Measurements from ENCODE around the gene FAM78A.
"Not testable (repeated sequence)": the region's sequence is repeated elsewhere in the genome, so short reads cannot be mapped to it uniquely, and the experiment has no call there.

FAM78A gene

DNA sequence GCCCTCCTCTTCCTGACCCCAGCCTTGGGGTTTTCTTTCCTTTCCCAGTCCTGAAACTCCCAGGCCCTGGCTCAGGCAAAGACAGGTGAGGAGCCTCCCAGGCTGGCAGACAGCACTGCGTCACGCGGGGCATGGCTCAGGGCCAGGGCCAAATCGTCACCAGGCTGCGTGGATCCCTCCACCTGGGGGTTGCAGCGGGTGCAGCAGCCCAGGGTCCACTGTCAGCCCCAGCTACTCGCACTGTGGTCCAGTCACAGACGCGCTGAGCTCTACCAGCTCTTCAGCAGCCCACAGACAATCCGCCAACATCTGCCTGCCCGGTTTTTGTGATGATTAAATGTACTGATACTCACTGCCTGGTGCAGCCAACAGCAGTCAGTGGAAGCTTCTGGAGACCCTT, 12.1 kb downstream of the FAM78A start:
- DNase-seq (ENCODE audit: low spot score), result peak; percentile 5

DNA sequence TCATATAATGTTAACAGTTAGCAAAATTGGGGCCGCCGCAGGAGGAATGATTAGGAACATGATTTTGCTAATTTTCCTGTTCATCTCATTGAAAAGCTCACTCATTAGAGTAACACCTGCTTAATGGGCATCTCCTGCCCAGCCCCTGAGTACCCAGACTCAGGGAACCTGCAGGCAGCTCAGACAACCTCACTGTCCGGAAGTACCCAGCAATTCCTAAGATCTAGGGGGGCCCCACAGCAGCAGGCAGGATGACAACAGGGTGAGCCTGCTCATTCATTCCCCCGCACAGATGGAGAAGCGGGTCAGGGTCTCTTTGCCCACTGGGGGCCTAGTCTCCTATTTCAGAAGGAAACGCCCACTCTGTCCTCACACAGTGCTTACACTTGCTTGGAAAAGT, 12.6 kb downstream of the FAM78A start:
- no peak for DNase-seq (ENCODE audit: low spot score)

DNA sequence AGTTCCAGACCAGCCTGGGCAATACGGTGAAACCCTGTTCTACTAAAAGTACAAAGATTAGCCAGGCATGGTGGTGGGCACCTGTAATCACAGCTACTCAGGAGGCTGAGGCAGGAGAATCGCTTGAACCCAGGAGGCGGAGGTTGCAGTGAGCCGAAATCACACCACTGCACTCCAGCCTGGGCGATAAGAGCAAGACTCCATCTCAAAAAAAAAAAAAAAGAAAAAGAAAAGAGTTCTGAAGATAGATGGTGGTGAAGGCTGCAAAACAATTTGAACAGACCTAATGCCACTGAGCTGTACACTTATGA, 13.3 kb downstream of the FAM78A start:
- not testable (repeated sequence) for DNase-seq (ENCODE audit: low spot score)

DNA sequence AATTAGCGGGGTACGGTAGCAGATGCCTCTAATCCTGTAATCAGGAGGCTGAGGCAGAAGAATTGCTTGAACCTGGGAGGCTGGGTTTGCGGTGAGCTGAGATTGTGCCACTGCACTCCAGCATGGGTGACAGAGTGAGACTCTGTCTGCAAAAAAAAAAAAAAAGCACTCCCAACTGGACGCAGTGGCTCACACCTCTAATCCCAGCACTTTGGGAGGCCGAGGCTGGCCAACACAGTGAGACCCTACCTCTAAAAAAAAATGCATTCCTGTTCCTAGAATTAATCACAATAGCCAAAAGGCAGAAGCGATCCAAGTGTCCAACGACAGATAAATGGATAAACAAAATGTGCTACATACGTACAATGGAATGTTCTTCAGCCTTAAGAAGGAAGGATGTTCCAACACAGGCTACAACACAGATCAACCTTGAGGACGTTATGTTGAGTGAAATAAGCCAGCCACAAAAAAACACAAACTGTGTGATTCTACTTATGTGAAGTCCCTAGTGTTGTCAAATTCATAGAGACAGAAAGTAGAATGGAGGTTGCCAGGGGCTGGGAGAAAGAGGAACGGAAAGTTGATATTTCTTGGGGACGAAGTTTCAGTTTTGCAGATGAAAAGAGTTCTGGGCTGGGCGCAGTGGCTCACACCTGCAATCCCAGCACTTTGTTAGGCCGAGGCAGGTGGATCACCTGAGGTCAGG, 13.8 kb downstream of the FAM78A start:
- no peak for DNase-seq (ENCODE audit: low spot score)

DNA sequence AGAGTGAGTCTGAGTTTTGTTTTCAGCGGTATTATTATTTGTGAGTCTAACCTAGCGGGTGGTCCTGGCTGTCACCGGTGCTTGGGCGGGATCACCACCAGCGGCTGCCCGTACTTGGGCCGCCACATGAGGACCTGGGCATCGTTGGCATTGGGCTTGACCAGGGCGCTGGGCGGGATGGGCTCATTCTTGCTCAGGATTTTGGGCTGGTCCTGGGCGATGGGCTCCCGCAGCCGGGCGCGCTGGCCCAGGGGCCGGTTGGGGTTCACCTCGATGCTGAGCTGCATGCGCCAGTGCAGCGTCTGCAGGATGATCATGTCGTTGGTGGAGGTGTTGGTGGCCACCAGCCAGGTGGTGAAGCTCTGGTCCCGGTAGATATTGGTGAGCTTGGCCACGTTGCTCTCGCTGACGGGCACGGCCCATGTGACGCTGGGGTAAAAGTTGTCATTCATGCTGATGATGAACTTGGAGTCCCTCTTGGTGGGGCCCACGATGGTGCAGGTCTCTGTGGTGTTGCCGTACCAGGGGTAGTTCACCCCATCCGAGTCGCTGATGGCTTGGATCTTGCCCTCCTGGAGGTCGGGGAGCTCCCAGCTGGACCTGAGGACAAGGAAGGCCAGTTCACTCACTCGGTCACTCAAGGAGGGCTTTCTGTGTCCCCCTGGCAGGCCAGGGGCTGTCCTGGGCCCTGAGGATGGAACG, 15.4 kb downstream of the FAM78A start:
- no peak for DNase-seq (ENCODE audit: low spot score)

DNA sequence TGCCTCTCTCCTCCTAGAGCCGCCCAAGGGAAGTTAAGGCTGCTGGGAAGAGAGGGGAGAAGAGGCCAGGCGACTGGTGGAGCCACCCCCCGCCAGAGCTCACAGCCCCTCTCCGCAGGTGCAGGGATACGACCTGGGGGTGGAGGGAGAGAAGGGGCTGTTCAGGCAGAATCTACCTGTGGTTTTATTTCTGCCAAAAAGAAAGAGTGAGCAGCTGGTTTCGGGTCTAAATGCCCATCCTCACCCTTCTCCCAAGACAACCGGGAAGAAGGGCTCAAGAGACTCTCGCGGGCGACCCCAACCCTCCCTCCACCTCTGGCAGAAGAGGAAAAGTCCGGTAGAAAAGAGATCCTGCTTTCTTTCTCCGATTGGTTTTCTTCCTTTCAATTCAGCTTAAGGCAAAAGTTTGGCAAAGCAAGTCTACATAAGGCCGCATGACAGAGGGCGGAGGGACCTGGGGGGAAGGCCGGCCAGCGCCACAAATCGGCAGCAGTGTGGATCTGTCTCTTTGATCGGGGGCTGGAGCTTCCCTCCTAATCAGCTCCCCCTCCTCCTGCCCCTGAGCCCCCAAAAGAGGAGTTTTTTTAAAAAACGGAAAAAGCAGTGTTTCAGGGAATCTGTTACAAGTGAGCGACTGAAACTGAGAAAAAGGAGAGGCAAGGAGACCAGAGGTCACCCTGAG, 16.3 kb downstream of the FAM78A start:
- DNase-seq (ENCODE audit: low spot score), result no peak

DNA sequence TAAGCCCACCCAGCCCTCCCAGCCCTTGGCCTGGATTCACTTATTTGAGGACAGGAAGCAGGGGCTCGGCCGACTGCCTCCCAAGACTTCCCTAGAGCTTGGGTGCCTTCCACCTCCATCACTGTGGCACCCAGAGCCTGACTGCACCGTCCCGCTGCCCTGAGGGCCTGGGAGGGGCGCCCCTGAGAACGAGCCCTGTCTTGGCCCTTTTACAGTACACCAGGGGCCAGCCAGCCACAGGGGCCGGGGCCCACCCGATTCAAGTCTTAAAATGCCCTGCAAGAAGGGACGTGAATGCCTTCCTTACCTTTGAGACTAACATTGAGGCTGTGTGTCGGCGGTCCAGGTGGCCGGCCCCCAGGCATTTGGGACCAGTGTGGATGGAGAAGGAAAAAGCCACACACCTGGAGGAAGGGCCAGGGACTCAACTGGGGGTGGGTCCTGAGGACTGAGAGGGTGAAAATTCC, 16.8 kb downstream of the FAM78A start:
- no peak for DNase-seq (ENCODE audit: low spot score)

DNA sequence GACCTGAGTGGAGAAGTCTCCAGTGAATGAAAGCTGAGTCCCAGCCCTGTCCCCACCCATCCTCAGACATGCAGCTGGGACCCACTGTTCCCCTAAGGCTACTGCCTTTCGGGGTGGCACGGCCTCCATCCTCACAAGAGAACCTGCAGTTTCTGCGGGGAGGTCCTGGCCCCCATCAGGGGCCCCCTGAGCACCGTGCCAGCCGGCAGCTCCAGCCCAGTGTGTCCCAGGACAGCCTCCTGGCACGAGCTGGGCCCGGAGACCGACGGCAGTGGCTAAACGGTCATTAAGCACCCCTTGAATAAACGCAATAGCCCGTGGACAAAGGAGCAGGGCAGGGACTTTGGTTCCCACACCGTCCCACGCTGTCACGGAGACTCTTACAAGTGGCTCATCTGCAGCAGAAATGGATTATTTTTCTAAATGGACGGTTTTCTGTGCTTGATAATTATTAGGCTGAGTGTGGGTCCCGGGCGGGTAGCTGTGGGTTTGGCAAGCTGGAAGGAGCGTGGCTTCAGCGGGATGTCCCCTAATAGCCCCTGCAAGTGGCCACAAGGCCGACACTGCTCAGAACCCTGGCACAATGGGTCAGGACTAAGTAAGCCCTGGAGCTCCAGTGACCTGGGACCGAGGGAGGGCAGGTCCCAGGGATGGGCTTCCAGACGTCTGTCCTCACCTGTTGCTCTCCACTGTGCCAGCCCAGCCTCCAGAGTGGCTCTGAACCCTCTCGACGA, 17.4 kb downstream of the FAM78A start:
- DNase-seq (ENCODE audit: low spot score), result no peak

DNA sequence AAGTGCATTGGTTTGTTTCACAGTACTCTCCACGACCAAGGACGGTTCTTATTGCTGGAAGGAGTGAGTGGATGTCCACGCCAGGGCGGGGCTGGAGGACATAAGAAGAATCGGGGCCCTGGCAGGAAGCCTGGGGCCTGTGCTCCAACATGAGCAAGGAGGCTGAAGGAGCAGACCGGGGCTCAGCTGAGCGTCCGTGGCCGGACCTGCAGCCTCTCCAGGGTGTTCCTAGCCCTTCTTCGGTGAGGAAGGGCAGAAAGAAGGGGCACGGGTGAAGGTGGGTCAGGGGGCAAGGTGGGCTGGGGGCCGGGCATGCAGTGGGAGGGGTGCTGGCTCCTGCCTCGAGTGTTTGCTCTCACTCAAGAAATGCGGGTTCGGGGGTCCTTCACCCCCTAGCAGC, 18.1 kb downstream of the FAM78A start:
- DNase-seq (ENCODE audit: low spot score), result no peak

DNA sequence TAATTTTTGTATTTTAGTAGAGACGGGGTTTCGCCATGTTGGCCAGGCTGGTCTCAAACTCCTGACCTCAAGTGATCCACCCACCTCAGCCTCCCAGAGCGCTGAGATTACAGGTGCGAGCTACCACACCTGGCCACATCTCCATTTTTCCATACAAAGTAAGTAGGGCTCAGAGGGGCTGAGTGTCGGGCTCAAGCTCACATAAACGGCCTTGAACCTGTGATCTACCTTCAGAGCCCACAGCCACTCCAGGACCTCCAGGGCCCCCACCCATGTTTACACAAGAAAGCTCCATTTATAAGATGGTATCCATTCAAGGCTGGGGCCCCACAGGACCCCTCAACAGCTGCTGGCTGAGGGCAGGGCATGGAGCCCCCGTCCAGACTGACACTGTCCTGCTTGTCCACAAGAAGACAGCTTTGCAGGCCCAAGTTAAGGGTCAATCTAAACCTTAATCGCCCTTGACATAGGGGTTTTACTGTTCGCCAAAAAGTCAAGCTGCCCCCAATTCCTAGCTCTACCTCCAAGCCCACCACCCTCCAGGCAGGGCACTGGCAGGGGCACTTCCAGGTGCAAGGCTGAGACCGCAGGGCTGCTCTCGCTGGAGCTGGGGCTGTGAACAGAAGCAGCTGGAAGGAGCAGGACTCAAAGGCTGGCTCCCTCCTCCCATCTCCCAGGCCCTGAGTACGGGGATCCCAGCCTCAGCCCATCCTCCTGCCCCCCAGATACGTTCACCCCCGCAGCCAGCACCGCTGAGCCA, 18.9 kb downstream of the FAM78A start:
- no peak for DNase-seq (ENCODE audit: low spot score)

DNA sequence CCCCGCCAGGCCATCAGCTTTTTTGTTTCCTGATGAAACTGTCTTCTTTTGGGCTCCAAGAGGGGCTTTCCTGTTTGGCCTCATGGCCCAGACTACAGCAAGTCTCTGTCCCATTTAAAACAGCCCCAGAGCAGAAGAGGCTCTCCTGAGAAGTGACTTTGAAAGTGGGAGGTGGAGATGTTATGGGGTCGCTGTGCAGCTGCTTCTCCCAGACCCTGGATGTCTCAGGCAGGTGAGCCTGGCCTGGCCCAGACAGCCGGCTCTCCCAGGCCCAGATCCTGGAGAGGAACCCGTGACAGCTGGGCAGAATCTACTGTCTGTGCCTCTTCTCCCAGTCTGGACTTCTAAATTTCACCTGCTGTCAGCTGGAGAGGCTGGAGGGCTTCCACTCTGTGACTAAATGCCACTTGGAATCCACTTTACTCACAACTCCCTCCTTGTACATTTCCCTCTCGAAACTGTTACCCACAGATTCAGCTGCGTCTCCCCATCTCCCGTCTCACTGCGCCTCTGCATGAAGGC, 20.6 kb downstream of the FAM78A start:
- no peak for DNase-seq (ENCODE audit: low spot score)

DNA sequence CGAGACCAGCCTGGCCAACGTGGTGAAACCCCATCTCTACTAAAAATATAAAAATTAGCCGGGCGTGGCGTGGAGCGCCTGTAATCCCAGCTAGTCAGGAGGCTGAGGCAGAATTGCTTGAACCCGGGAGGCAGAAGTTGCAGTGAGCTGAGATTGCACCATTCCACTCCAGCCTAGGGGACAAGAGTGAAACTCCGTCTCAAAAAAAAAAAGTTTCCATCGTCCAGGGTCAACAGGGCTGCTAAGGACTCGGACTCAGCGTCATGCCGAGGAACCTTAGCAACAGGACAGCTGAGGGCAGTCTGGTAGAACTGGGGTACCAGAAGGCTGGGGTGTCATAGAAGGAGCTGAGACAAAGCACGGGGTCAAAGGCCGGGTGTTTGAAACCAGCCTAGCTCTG, 21.7 kb downstream of the FAM78A start:
- DNase-seq (ENCODE audit: low spot score), result no peak

DNA sequence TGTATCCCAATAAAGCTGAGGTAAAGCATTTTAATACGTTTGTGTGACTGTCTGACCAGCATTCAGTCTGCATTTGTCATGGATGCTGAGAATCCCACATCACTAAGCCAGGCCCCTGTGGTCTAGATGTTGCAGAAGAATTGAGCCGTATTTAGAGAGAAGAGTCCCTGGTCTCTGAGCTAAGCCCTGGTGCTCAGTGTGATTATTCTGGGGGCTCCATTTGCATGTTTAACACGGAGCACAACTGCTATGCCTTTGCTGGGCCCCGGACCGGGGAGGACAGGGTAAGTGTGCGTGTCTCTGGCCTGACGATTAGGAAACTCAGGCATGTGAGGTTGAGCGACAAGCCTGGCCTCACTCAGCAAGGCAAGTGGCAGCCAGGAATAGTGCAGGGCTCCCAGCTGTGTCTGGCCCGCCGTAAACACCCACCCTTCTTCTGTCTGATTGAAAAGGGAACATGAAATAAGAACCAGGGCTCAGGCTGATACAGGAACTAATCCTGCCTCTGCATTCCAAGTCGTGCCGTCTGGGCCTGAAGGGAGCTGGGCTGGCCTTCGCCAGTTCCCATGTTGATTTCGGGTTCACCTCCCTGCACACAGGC, 22.3 kb downstream of the FAM78A start:
- DNase-seq (ENCODE audit: low spot score), result peak; percentile 79

DNA sequence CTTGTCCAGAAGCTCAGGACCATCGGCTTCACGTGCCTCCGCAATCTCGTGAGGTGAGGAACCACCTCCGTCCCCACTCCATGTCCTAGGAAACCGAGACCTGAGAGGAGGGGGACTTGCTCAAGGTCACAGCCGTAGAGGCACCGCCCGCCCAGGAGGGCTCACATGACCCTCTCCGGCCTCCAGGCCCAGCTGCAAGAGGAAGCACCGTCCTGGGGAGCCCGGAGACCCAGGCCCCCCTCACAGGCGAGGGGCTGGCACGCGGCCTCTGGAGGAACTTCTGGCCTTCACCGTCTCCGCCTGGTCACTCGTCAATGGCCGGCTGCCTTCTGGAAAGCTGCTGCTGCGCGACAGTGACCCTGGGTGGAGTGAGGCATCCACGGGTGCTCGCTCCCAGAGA, 24.2 kb downstream of the FAM78A start:
- DNase-seq (ENCODE audit: low spot score), result no peak

DNA sequence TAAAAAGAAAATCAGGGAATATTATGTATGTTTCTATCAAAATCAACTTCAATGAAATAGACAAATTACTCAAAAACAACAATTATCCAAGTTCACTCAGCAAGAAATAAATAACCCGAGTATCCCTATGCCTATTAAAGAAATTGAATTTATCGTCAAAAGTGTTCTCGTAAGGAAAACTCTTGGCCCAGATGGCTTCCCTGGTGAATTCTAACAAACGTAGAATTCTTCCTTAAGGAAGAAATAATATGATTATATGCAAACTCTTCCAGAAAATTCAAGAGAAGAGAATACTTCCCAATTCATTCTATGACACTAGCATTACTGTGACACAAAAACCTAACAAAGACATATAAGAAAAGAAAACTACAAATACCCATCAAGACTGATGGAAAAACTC, 29.7 kb downstream of the FAM78A start:
- no peak for DNase-seq (ENCODE audit: low spot score)

DNA sequence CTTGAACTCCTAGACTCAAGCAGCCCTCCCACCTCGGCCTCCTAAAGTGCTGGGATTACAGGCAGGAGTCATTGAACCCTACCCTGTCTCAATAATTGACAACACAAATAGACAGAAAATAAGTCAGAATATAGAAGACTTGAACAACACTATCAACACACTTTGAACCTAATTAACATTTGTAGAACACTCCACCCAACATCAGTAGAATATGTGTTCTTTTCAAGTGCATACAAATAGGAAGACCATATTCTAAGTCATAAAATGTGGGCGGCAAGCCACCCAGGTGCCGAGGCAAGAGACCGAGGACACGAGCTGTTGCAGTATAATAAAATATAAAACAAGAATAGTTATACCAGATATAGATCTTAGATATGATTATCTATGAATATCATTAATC, 32.0 kb downstream of the FAM78A start:
- not testable (repeated sequence) for DNase-seq (ENCODE audit: low spot score)

DNA sequence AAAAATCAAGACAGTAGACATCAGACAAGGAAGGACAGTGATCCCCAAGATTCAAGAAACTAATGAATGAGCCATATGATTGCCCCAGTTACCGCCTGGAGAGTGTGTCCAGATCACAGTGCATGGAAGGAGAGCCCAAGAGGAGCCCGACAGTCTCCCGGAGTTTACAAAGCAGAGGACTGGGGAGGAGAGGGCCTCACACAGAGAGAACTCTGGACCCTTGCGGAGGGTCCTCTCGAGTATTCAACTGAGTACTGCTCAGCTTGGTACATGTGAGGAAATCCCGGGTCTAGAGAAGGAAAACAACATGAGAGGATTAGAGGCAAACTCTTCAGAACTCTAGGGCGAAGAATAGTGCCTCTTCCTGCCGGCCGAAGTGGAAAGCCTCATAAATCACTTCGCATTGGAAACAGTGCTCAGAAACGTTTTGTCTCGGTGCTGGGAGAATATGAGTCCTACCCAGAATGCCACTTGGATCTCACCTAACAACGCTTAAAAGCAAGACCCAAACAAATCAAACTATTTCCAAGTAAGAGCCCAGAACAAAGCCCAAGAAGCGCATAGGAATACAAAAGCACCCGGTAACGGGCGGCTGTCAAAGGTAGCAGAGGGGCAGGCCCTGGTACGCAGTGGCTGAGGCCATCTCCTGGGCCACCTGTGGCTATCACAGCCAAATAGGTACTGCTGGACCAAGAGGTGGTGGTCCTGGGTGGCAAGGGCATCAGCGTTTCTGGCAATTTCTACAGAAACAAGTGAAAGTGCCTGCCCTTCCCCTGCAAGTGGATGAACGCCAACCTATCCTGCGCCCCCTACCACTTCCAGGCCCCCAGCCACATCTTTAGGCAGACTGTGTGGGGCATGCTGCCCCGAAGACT, 36.0 kb downstream of the FAM78A start:
- no peak for DNase-seq (ENCODE audit: low spot score)

DNA sequence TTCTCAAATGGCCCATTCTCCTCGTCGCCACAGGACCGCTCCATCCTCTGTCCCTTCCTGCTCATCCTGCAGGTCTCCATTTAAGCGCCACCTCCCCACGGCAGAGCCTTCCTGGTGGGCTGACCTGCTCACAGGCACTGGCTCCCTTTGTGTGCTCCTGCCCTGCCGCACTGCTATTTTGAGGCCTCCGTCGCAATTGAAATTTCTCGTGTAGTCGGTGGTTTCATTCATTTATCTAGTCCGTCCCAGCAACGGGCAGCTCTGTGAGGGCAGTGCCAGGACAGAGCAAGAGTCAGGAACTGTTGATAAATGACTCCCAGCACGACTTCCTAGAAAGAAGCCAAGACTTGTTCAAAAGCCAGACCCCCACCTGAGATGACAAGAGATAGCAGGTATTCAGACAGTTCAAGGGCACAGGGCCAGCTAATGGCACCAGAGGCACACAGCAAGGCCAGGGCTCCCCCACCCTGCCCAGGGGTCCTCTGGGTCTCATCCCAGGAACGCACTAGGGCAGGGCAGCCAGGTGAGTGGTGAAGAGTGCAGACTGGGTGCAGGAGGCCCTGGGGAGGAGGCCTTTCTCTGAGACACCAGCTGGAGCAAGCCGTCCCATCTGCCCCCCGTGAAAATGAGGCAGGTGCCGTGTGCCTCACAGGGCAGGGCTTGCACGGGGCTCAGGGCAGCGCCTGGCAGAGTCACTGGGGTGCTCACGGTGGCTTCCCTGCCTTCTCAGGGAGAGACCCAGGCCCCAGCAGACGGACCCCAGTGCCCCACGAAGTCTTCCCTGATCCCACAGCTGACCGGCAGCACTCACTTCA, 36.9 kb downstream of the FAM78A start:
- DNase-seq (ENCODE audit: low spot score), result no peak

DNA sequence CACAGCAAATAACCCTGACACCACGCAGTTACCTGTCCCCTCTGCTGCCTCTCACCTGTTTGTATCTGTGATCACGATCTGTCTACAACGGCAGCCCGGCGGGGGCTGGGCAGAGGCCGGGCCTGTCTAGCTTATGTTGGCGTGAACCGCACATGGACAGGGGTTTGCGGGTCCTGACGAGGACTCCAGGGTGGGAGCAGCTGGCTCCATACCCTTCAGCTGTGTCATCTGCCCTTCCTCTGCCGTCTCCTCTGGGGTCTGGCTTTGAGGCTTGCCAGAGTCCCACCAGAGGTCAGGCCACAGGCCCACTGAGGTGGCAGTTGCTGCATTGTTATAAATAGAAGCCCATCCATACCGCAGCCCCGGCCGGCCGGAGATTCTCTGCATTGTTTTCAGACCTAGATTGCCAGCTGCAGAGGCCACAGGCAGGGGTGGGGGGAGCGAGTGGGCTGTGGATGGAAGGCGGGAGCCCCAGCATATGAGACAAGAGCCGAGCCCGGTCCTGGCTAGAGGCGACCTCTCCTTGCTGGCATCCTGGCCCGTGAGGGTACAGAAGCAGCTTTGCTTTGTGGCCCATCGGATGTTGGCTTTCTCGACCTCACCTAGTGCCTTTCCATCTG, 37.8 kb downstream of the FAM78A start:
- no peak for DNase-seq (ENCODE audit: low spot score)
